Body of pancreas (tissue), 4 donors: ENCODE data around the gene C4BPB.

Experiments
- CTCF ChIP-seq, 7 experiments: fragments of 450-650 bp in 4 of 7; fragments of 200-600 bp in 3 of 7; sonication (generic) in 3 of 7; IDR thresholded peaks; one replicate each; pipeline ENCODE4 v1.5.1; 2016 to 2019; ENCODE audit warnings: antibody characterized with exemption in 7 of 7
- POLR2A ChIP-seq, 3 donors: fragments of 450-650 bp; IDR thresholded peaks; one replicate each; pipeline ENCODE4 v1.6.1; 2016; ENCODE audit warnings: antibody characterized with exemption in 3 of 3, mild to moderate bottlenecking in 2 of 3

- TF ChIP-seq POLR2A (IDR thresholded peaks at IDR 0.05): no peak
- no peak for TF ChIP-seq CTCF (IDR thresholded peaks at IDR 0.05)
These were observed 21.5 kb upstream of the C4BPB start for GRCh38 chr1:207067185-207067584.
